ENCODE measurements around the gene ATAD3A. TPM values are rescaled to one million over a fixed set of nuclear protein-coding genes. Genes with fewer than 3 reads are reported as not detected.

ATAD3A gene
- total RNA-seq, 4 donors from 2014 or later: 14.9 to 72.6 (median 24.4) TPM

DNA sequence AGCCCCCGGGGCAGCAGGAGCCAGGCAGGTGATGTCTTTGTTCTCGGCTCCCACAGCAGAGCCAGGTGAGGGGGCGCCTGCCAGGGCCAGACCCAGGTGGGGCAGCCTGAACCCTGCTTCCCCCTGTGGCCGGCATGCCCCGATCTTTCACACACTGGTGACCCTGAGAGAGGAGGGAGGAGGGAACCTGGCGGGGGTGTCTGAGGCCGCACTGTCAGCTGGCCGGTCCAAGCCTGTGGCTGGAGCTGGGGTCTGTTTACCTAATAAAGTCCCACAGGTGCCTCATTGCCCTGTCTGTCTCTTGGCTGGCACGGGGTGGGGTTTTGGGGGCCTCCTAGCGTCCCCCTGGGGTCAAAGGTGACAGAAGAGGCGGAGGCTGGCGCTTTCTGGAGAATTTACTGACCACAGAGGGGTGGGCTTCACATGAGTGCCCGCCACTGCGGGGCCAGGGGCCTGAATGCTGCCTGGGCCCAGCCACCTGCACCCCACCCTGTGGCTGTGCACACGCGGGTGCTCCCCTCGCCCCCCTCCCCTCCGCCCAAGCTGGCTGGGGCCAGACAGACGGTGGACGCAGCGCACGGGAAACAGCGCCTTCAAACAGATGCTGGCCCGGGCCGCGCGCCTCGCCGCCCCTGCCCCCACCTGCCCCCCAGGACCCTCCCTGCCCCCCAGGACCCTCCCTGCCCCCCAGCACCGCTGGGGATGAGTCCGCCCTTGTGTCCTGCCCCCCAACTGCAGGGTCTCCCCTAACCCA, 22.6 kb downstream of the ATAD3A start:
- H3K27ac ChIP-seq: no peak overlapping the region
- TF ChIP-seq POLR2A (IDR thresholded peaks at IDR 0.05): no peak
- TF ChIP-seq, protein P1, sequence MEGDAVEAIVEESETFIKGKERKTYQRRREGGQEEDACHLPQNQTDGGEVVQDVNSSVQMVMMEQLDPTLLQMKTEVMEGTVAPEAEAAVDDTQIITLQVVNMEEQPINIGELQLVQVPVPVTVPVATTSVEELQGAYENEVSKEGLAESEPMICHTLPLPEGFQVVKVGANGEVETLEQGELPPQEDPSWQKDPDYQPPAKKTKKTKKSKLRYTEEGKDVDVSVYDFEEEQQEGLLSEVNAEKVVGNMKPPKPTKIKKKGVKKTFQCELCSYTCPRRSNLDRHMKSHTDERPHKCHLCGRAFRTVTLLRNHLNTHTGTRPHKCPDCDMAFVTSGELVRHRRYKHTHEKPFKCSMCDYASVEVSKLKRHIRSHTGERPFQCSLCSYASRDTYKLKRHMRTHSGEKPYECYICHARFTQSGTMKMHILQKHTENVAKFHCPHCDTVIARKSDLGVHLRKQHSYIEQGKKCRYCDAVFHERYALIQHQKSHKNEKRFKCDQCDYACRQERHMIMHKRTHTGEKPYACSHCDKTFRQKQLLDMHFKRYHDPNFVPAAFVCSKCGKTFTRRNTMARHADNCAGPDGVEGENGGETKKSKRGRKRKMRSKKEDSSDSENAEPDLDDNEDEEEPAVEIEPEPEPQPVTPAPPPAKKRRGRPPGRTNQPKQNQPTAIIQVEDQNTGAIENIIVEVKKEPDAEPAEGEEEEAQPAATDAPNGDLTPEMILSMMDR (IDR thresholded peaks at IDR 0.05): no peak
- H3K36me3 ChIP-seq: peaks cover 0 to 6% (median 0%) of the 10 kb centered on the region in 3 donors
- H3K4me3 ChIP-seq: no peak overlapping the region
- no peak for DNase-seq
- H3K9me3 ChIP-seq: peaks cover 0 to 5% (median 0%) of the 10 kb centered on the region in 4 donors
- peaks cover 0 to 12% (median 3%) of the 10 kb centered on the region in 4 donors for H3K4me1 ChIP-seq
- H3K27me3 ChIP-seq: no peaks in the 10 kb centered on the region

DNA sequence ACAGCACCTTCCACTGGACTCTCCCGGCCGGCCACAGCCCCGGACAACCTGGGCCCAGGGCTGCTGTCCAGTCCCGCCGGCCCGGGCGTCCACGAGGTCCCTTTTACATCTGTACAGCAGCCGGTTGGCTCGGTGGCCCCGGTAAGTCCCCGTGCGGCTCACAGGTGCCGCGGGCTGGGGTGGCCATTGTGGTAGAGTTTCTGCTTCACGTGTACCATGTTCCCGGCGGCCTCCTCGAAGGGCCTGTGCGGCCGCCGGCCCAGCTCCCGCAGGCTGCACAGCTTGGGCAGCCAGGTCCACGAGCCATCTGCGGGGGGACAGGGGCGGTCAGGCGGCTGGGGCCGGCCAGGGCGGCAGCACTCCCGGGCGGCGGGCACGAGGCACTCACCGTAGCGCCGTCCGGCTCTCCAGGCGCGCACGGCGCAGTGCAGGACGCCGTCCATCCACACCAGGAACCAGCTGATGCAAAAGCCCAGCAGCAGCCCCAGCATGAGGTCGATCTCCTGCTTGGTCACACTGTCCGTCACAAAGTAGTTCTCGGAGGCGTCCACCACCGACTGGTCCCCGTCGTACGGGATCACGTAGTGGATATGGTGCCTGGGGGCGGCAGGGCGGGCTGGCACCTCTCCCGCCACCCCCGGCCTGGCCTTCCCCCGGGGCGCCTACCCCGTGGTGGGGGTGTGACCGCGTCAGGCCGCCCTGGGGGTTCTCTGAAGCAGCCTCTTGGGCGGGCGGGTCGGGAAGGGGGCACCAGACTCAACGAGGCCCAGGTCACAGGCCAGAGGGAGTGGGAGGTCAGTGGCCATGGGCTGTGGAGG, 23.4 kb downstream of the ATAD3A start:
- H3K36me3 ChIP-seq: no peaks in the 10 kb centered on the region
- TF ChIP-seq, protein P1 (IDR thresholded peaks at IDR 0.05): no peak
- no peak for TF ChIP-seq POLR2A (IDR thresholded peaks at IDR 0.05)

DNA sequence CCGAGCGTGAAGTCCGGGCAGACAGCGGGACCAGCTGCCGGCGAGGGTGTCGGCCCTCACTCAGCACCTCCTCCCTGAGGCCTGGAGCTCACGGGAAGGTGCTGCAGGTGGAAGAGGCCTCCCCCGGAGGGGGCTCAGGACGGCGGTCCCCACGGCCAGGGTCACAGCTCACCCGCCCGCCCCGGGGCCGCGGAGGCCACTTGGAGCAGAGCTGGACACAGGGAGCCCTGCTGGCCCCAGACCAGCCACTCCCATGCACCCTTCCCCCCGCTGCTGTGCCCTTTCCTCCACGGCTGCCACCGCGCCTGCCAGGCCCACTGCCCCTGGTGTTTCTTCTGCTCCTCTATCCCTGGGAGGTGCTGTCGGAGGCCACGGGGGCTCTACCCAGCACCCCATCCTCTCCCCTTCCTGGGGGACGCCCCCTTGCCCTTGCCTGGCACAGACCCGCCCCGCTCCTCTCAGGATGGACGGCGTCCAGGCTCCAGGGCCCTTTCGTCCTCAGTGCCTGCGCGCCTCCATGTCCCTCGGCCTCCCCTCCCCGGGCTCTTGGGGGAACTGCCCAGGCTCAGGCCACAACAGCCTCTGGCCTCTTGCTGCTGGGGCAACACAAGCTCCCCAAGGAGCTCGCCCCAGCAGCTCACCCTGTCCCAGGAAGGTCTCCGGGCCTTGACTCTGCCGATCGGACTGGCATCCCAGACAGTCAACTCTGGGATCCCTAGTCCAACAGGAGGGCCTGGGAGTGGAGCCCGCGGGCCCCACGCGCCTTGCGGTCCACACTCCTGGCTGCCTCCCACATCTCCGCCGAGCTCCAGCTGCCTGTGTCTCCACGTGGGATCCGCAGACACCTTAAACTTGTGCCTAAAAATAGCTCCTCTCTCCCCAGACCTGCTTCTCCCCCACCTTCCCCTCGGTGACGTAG, 24.3 kb downstream of the ATAD3A start:
- H3K27ac ChIP-seq: no peak overlapping the region
- no peak overlapping the region for H3K4me3 ChIP-seq
- peaks cover 0 to 5% (median 0%) of the 10 kb centered on the region in 4 donors for H3K9me3 ChIP-seq
- H3K27me3 ChIP-seq: no peaks in the 10 kb centered on the region
- TF ChIP-seq, protein P1 (IDR thresholded peaks at IDR 0.05): no peak
- TF ChIP-seq POLR2A (IDR thresholded peaks at IDR 0.05): no peak
- peaks cover 0 to 2% (median 0%) of the 10 kb centered on the region in 3 donors for H3K36me3 ChIP-seq
- DNase-seq: no peak
- peaks cover 0 to 22% (median 9%) of the 10 kb centered on the region in 4 donors for H3K4me1 ChIP-seq

More for the DNA sequence above, 23.4 kb downstream of the ATAD3A start:
- Histone ChIP-seq H3K9me3 (peaks cover 0 to 5% (median 0%) of the 10 kb centered on the region in 4 donors), H3K4me1 (peaks cover 0 to 13% (median 4%) of the 10 kb centered on the region in 4 donors), H3K27ac (no peak overlapping the region), H3K4me3 (no peak overlapping the region), H3K27me3 (no peaks in the 10 kb centered on the region)
- no peak for DNase-seq

GRCh38 chr1:1536938-1537546, 25.1 kb downstream of the ATAD3A start:
- H3K27me3 ChIP-seq: no peaks in the 10 kb centered on the region
- no peak for TF ChIP-seq POLR2A (IDR thresholded peaks at IDR 0.05)
- TF ChIP-seq, protein P1 (IDR thresholded peaks at IDR 0.05): no peak
- no peaks in the 10 kb centered on the region for H3K9me3 ChIP-seq
- H3K36me3 ChIP-seq: peaks cover 0 to 7% (median 0%) of the 10 kb centered on the region in 3 donors
- H3K4me3 ChIP-seq: no peak overlapping the region
- H3K4me1 ChIP-seq: peaks cover 0 to 24% (median 9%) of the 10 kb centered on the region in 4 donors
- DNase-seq: no peak
- H3K27ac ChIP-seq: no peak overlapping the region

All from Peyer's patch (tissue), 4 donors.